Measurements from ENCODE around the gene HK3.

DNA sequence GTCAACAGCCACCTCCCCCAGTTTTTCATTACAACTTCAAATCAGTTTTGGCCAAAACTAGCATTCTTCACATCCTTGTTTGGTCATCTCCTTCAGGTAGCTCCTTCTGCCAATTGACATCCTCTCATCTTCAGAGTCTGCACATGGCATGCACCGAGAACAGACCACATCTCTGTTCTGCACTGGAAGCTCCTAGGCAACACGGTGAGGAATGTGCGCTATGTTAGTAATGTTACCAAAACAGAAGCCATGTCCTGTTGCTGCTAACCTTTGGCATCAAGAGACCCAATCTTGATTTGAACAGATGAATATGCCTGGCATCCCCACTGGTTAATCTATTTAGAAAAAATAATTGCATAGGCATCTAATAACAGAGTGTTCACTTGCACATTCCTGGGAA is 5.1 kb upstream of the HK3 start:
- TF ChIP-seq, protein P1, sequence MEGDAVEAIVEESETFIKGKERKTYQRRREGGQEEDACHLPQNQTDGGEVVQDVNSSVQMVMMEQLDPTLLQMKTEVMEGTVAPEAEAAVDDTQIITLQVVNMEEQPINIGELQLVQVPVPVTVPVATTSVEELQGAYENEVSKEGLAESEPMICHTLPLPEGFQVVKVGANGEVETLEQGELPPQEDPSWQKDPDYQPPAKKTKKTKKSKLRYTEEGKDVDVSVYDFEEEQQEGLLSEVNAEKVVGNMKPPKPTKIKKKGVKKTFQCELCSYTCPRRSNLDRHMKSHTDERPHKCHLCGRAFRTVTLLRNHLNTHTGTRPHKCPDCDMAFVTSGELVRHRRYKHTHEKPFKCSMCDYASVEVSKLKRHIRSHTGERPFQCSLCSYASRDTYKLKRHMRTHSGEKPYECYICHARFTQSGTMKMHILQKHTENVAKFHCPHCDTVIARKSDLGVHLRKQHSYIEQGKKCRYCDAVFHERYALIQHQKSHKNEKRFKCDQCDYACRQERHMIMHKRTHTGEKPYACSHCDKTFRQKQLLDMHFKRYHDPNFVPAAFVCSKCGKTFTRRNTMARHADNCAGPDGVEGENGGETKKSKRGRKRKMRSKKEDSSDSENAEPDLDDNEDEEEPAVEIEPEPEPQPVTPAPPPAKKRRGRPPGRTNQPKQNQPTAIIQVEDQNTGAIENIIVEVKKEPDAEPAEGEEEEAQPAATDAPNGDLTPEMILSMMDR (IDR thresholded peaks at IDR 0.05) = no peak
- no peak for TF ChIP-seq MAX (IDR thresholded peaks at IDR 0.05)
- no peak for TF ChIP-seq JUN (IDR thresholded peaks at IDR 0.05)
